ENCODE results near the gene IQSEC1. TPM values are rescaled to one million over a fixed set of nuclear protein-coding genes. Genes with fewer than 3 reads are reported as not detected.

IQSEC1 gene
- total RNA-seq, 6 experiments from 2014 or later, result 21.1 to 25.1 (median 21.9) TPM

DNA sequence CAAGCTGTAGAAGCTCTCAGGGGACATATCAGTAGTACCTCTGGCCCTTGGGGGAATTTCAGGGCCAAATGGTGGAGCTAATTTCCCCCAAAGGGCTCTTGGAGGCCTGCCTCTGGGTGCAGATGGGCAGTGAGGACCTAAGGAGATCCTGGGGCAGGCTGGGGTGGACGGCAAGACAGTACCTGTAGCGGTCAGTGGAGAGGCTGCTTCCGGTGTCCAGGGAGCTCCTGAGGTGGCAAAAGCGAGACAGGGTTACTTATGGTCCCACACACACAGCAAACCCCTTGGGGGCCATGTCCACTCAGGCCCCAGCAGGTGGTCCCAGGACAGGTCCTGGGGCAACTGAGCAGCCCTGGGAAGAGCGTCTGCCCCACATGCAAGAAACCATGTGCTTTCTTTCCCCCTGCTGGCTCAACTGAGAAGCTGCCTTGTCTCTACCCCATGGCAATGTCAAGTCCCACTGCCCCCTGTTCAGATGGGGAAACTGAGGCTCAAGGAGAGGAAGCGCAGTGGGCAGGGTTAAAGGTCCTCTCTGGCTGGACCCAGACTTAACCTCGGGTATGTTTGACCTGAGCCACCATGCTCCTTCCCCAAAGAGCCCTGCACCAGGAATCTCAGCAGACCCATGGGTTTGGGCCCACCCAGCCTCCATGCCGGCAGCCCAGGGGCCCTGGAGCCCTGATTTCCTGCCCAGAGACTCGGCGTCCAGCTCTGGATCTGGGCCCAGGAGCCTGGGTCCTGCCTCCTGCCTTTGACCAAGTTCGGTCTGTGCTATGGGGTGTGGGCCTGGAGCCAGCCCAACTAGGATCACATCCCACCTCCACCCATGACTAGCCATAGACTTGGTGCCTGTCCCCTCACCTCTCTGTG is 25.7 kb downstream of the IQSEC1 start:
- Mint-ChIP-seq H3K36me3 (ENCODE audit: low read depth) (no peaks in the 10 kb centered on the region), H3K4me1 (ENCODE audit: low read depth) (no peaks in the 10 kb centered on the region), H3K4me3 (no peak overlapping the region), H3K9me3 (no peaks in the 10 kb centered on the region), H3K27me3 (ENCODE audit: insufficient read depth) (peaks cover 54% of the 10 kb centered on the region), H3K27ac (no peak overlapping the region)
- DNase-seq, result no peak
- TF ChIP-seq, protein P1, sequence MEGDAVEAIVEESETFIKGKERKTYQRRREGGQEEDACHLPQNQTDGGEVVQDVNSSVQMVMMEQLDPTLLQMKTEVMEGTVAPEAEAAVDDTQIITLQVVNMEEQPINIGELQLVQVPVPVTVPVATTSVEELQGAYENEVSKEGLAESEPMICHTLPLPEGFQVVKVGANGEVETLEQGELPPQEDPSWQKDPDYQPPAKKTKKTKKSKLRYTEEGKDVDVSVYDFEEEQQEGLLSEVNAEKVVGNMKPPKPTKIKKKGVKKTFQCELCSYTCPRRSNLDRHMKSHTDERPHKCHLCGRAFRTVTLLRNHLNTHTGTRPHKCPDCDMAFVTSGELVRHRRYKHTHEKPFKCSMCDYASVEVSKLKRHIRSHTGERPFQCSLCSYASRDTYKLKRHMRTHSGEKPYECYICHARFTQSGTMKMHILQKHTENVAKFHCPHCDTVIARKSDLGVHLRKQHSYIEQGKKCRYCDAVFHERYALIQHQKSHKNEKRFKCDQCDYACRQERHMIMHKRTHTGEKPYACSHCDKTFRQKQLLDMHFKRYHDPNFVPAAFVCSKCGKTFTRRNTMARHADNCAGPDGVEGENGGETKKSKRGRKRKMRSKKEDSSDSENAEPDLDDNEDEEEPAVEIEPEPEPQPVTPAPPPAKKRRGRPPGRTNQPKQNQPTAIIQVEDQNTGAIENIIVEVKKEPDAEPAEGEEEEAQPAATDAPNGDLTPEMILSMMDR (IDR thresholded peaks at IDR 0.05), result peak; percentile 41

DNA sequence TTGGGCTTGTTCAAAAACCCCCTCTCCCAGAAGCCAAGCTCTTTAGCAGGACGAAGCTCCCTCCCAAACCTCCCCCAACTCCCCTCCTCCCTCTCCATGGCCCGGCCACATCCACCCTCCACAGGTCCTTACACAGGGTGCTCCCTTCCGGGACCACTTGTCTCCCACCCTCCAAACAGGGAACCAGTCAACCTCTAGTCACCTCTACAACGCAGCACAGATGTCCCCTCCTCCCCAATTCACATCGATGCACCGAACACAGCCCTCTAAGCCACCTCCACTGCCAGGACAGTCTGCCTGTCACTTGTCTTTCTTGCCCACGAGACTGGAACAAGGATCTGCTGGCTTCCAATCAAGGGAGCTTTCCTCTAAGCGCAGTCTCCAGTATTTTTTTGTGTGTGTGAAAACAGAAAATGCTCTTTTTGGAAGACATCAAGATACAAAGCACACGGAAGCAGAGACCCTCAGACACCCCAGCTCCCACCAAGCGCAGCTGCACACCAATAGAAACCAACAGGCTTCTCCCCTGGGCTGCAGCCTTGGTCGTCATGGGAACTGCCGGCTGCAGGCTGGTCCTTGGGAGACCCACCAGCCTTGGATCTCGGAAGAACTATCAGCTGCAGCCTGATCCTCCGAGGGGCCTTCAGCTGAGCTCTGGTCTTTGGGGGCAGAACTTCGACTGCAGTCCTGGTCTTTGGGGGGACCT is 26.5 kb downstream of the IQSEC1 start:
- no peaks in the 10 kb centered on the region for H3K4me1 Mint-ChIP-seq (ENCODE audit: low read depth)
- peaks cover 47% of the 10 kb centered on the region for H3K27me3 Mint-ChIP-seq (ENCODE audit: insufficient read depth)
- H3K4me3 Mint-ChIP-seq, result no peak overlapping the region
- H3K9me3 Mint-ChIP-seq, result no peaks in the 10 kb centered on the region
- no peak for DNase-seq
- no peaks in the 10 kb centered on the region for H3K36me3 Mint-ChIP-seq (ENCODE audit: low read depth)
- TF ChIP-seq, protein P1 (IDR thresholded peaks at IDR 0.05), result no peak
- no peak overlapping the region for H3K27ac Mint-ChIP-seq

DNA sequence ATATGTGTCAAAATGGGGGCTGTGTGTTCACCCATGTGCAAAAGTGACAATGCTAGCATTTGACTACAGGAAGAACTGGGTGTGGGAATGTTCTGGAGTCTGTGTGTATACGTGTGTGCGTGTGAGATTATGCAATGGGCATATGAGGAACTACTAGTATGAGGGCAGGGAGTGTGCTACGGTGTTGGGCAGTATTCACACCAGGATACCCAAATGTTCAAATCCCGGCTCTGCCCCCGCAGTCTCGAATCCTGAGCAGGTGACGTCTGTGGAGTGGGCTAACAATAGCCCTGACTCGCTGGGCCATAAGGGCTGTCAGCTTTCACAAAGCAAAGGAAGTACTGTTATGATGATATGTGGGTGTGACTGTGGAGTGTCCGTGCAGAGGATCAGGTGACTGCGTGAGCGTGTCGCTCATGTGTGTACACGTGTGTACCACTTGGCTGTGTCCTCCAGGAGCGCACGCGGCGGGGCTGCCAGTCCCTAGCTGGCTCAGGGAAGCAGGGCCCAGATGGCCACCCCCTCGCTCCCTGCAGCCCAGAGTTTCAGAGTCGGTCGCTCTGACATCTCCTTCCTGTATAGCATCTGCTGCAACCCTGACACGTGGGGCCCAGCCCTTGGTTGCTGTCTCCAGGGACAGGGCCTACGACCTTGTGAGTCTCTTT is 27.2 kb downstream of the IQSEC1 start:
- DNase-seq, result no peak
- Mint-ChIP-seq H3K36me3 (ENCODE audit: low read depth) (no peaks in the 10 kb centered on the region), H3K27me3 (ENCODE audit: insufficient read depth) (peaks cover 43% of the 10 kb centered on the region), H3K4me1 (ENCODE audit: low read depth) (no peaks in the 10 kb centered on the region), H3K4me3 (no peak overlapping the region), H3K9me3 (no peaks in the 10 kb centered on the region), H3K27ac (no peak overlapping the region)
- TF ChIP-seq, protein P1 (IDR thresholded peaks at IDR 0.05), result no peak

DNA sequence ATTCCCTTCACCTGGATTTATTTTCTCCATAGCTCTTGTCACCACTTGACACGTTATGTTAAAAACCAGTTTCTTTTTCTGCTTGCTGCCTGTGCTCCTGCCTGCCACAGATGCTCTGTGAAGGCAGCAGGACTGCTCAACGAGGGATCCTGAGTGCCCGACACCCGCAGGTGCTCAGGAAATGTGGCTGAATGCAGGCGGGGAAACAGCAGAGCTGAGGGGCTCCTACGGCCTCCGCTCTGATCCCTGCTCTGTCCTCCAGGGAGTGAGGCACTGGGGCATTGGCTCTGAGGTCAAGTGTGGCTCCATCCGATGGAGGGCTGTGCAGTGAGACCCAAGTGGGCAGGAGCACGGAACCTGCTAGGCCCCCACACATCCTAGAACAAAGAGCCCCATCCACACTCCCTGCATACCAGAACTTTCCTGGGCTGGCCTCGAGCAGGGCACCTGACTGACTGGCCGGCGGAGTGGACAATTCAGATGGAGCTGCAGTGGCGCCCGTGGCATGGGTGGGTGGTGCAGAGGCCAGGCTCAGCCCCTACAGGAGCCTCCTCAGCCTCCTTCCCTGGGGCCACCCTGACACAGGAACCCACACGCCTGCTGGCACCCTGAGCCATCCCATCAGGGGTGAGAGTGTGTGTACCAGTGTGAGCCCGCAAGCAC is 27.9 kb downstream of the IQSEC1 start:
- H3K4me3 Mint-ChIP-seq, result no peak overlapping the region
- no peak overlapping the region for H3K27ac Mint-ChIP-seq
- H3K27me3 Mint-ChIP-seq (ENCODE audit: insufficient read depth), result peaks cover 46% of the 10 kb centered on the region
- H3K36me3 Mint-ChIP-seq (ENCODE audit: low read depth), result no peaks in the 10 kb centered on the region
- no peaks in the 10 kb centered on the region for H3K9me3 Mint-ChIP-seq
- TF ChIP-seq, protein P1 (IDR thresholded peaks at IDR 0.05), result no peak
- no peaks in the 10 kb centered on the region for H3K4me1 Mint-ChIP-seq (ENCODE audit: low read depth)
- no peak for DNase-seq

DNA sequence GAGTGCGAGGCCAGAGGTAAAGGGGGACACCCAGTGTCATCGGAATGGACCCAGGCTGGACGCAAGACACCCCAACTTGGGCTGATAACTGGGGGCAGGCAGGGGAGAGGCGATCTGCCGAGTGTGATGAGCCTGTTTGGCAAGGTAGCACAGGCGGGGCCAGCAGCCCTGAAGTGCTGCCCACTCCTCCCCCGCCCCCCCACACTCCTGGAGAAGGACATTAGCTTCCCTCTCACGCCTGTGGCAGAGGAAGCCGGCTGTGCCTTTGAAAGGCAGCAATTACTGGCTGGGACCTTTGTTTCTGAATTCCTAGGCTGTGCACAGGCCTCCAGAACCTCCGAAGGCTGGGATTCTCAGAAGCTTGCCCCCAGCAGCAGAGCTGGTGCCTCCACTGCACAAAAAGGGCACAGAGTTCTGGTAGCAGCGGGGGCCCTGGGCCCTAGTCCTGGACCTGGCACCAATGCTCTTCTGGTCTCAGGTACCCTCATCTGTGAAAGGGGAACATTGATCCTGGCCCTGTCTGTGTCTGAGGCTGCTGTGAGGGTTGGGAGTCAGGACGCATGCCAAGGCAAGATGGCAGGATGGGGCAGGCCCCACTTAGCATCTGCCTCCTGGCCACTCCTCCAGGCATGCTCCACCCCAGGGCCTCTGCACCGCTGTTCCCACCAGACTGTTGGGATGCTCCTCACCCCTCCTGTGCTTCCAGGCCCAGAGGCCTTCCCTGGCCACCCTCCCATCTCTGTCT is 28.6 kb downstream of the IQSEC1 start:
- Mint-ChIP-seq H3K4me1 (ENCODE audit: low read depth) (no peaks in the 10 kb centered on the region), H3K36me3 (ENCODE audit: low read depth) (no peaks in the 10 kb centered on the region), H3K4me3 (no peak overlapping the region), H3K27ac (no peak overlapping the region), H3K27me3 (ENCODE audit: insufficient read depth) (peaks cover 50% of the 10 kb centered on the region), H3K9me3 (no peaks in the 10 kb centered on the region)
- DNase-seq, result no peak
- TF ChIP-seq, protein P1 (IDR thresholded peaks at IDR 0.05), result no peak

All from HFFc6 (cell line).